H9 (cell line): ENCODE results near the gene PRLH. TPM values are rescaled to one million over a fixed set of nuclear protein-coding genes. Genes with fewer than 3 reads are reported as not detected.

Experiments
- DNase-seq: peaks from one replicate; pipeline ENCODE4 v3.0.0-alpha.2; 2017
- H2AFZ ChIP-seq: one replicate; pipeline ENCODE4 v1.6.1; 2013; ENCODE audit warnings: mild to moderate bottlenecking, low read length, control low read depth, moderate library complexity
- H2AK5ac ChIP-seq: 2 replicates; pipeline ENCODE4 v1.6.1; 2013; ENCODE audit warnings: low read length, control low read depth, mixed read lengths; ENCODE audit not compliant: insufficient read length
- H2BK120ac ChIP-seq: one replicate; pipeline ENCODE4 v1.6.1; 2013; ENCODE audit warnings: low read depth, mild to moderate bottlenecking, low read length, control low read depth, inconsistent platforms; ENCODE audit not compliant: poor library complexity, severe bottlenecking
- H2BK12ac ChIP-seq: 2 replicates; pipeline ENCODE4 v1.6.1; 2013; ENCODE audit warnings: low read length, control low read depth, mixed read lengths, low read depth; ENCODE audit not compliant: insufficient read length
- H2BK15ac ChIP-seq: 2 replicates; pipeline ENCODE4 v1.6.1; 2013; ENCODE audit warnings: low read depth, low read length, control low read depth
- H2BK20ac ChIP-seq: one replicate; pipeline ENCODE4 v1.6.1; 2013; ENCODE audit warnings: low read depth, mild to moderate bottlenecking, low read length, control low read depth, inconsistent platforms; ENCODE audit not compliant: poor library complexity, severe bottlenecking
- H2BK5ac ChIP-seq: 2 replicates; pipeline ENCODE4 v1.6.1; 2013; ENCODE audit warnings: low read length, control low read depth, mixed read lengths; ENCODE audit not compliant: insufficient read length
- H3K14ac ChIP-seq: 2 replicates; pipeline ENCODE4 v1.6.1; 2013; ENCODE audit warnings: low read length, control low read depth; ENCODE audit not compliant: insufficient read depth
- H3K18ac ChIP-seq: 2 replicates; pipeline ENCODE4 v1.6.1; 2013; ENCODE audit warnings: low read depth, mild to moderate bottlenecking, mixed read lengths, low read length, control low read depth; ENCODE audit not compliant: insufficient read length
- H3K23ac ChIP-seq: 2 replicates; pipeline ENCODE4 v1.6.1; 2013; ENCODE audit warnings: low read length, control low read depth, mixed read lengths, low read depth; ENCODE audit not compliant: insufficient read length
- H3K23me2 ChIP-seq: 2 replicates; pipeline ENCODE4 v1.6.1; 2013; ENCODE audit warnings: low read depth, mild to moderate bottlenecking, mixed read lengths, low read length, control low read depth; ENCODE audit not compliant: insufficient read length, poor library complexity, severe bottlenecking
- H3K27ac ChIP-seq: 2 replicates; pipeline ENCODE4 v1.5.1; 2013; ENCODE audit warnings: low read length, control low read depth, mixed read lengths, low read depth; ENCODE audit not compliant: insufficient read length
- H3K27me3 ChIP-seq: 2 replicates; pipeline ENCODE4 v1.6.1; 2013; ENCODE audit warnings: low read length, control low read depth, inconsistent platforms; ENCODE audit not compliant: insufficient read depth
- H3K4ac ChIP-seq: 2 replicates; pipeline ENCODE4 v1.6.1; 2013; ENCODE audit warnings: low read depth, mild to moderate bottlenecking, control low read depth, inconsistent platforms, low read length, moderate library complexity
- H3K4me1 ChIP-seq: 2 replicates; pipeline ENCODE4 v1.6.1; 2013; ENCODE audit warnings: low read length, control low read depth, inconsistent platforms; ENCODE audit not compliant: insufficient read depth
- H3K4me2 ChIP-seq: 2 replicates; pipeline ENCODE4 v1.6.1; 2013; ENCODE audit warnings: low read length, control low read depth, mixed read lengths; ENCODE audit not compliant: insufficient read length, insufficient read depth
- H3K56ac ChIP-seq: 2 replicates; pipeline ENCODE4 v1.6.1; 2013; ENCODE audit warnings: low read depth, mild to moderate bottlenecking, mixed read lengths, low read length, control low read depth; ENCODE audit not compliant: insufficient read length
- H3K79me1 ChIP-seq: 2 replicates; pipeline ENCODE4 v1.6.1; 2013; ENCODE audit warnings: low read depth, mild to moderate bottlenecking, moderate library complexity, low read length, control low read depth, inconsistent platforms; ENCODE audit not compliant: insufficient read depth, poor library complexity, severe bottlenecking
- H3K79me2 ChIP-seq: 2 replicates; pipeline ENCODE4 v1.6.1; 2013; ENCODE audit warnings: low read length, control low read depth, inconsistent platforms; ENCODE audit not compliant: insufficient read depth
- H3K9ac ChIP-seq: 2 replicates; pipeline ENCODE4 v1.6.1; 2013; ENCODE audit warnings: low read length, control low read depth, mixed read lengths; ENCODE audit not compliant: insufficient read length; ENCODE audit errors: extremely low read depth
- H3K9me3 ChIP-seq: one replicate; pipeline ENCODE4 v1.6.1; 2013; ENCODE audit warnings: low read depth, low read length, inconsistent platforms; ENCODE audit not compliant: control insufficient read depth
- H3T11ph ChIP-seq: one replicate; pipeline ENCODE4 v1.6.1; 2013; ENCODE audit warnings: mild to moderate bottlenecking, low read length, control low read depth, inconsistent platforms
- H4K20me1 ChIP-seq: one replicate; pipeline ENCODE4 v1.6.1; 2013; ENCODE audit not compliant: control insufficient read depth, insufficient read length, insufficient read depth
- H4K5ac ChIP-seq: 2 replicates; pipeline ENCODE4 v1.6.1; 2013; ENCODE audit warnings: low read depth, mild to moderate bottlenecking, mixed read lengths, low read length, control low read depth; ENCODE audit not compliant: insufficient read length
- H4K8ac ChIP-seq: replicated peaks from 2 replicates; pipeline ENCODE4 v1.6.1; 2013; ENCODE audit warnings: low read length, control low read depth, mixed read lengths, low read depth; ENCODE audit not compliant: insufficient read length
- H4K91ac ChIP-seq: 2 replicates; pipeline ENCODE4 v1.6.1; 2013; ENCODE audit warnings: low read depth, mild to moderate bottlenecking, moderate library complexity, mixed read lengths, low read length, control low read depth; ENCODE audit not compliant: insufficient read length
- H3K27ac Mint-ChIP-seq, 3 experiments: 2 replicates in 2 of 3; 3 replicates in 1 of 3; pipeline ENCODE4 v1.8.0; 2020 to 2021; ENCODE audit warnings: mixed read lengths in 3 of 3, mild to moderate bottlenecking in 1 of 3, moderate library complexity in 1 of 3
- H3K27me3 Mint-ChIP-seq: 2 replicates; pipeline ENCODE4 v1.8.0; 2021; ENCODE audit warnings: low read depth, mild to moderate bottlenecking, moderate library complexity, mixed read lengths
- H3K36me3 Mint-ChIP-seq, 3 experiments: 2 replicates in 2 of 3; 3 replicates in 1 of 3; pipeline ENCODE4 v1.8.0; 2020 to 2021; ENCODE audit warnings: low read depth in 3 of 3, mixed read lengths in 3 of 3; ENCODE audit not compliant: insufficient read depth in 1 of 3
- H3K4me1 Mint-ChIP-seq, 2 experiments: 2 replicates each; pipeline ENCODE4 v1.8.0; 2020; ENCODE audit warnings: mixed read lengths in 2 of 2
- H3K4me3 Mint-ChIP-seq, 2 experiments: 2 replicates in 1 of 2; 3 replicates in 1 of 2; pipeline ENCODE4 v1.8.0; 2020 to 2021; ENCODE audit warnings: mild to moderate bottlenecking in 2 of 2, mixed read lengths in 2 of 2, moderate library complexity in 1 of 2
- H3K9me3 Mint-ChIP-seq, 2 experiments: 2 replicates in 1 of 2; 3 replicates in 1 of 2; pipeline ENCODE4 v1.8.0; 2020; ENCODE audit warnings: mild to moderate bottlenecking in 2 of 2, mixed read lengths in 2 of 2, moderate library complexity in 1 of 2
- WGBS: extraction: QIAGEN DNeasy Blood & Tissue Kit; methylation state at CpG from one replicate; pipeline ENCODE4 v1.1.7; 2013; ENCODE audit warnings: missing lambda C conversion rate, low lambda C conversion rate, mixed read lengths; ENCODE audit not compliant: insufficient read length; ENCODE audit errors: extremely low coverage; 5-methylcytosine and 5-hydroxymethylcytosine counted together
- total RNA-seq: library from RNA; stranded (reverse); gene quantifications from 2 replicates; pipeline ENCODE4 v1.2.1, GENCODE V29; 2021
- TF ChIP-seq, protein P1 (sequence below): fragments of 200-600 bp; sonication (generic); conservative IDR thresholded peaks from 3 replicates; pipeline ENCODE4 v1.8.0; 2021; ENCODE audit warnings: antibody characterized with exemption, mild to moderate bottlenecking

PRLH gene
- total RNA-seq, 1 experiment from 2014 or later = not detected

- no peak overlapping the region for H3K4ac ChIP-seq
- H4K20me1 ChIP-seq = no peaks in the 10 kb centered on the region
- no peaks in the 10 kb centered on the region for H3K79me1 ChIP-seq
- no peak overlapping the region for H4K8ac ChIP-seq
- Mint-ChIP-seq H3K27me3 (peaks cover 20% of the 10 kb centered on the region), H3K27ac (no peak overlapping the region), H3K4me1 (peaks cover 6 to 10% of the 10 kb centered on the region in 2 experiments), H3K4me3 (no peak overlapping the region), H3K36me3 (no peaks in the 10 kb centered on the region; a peak in 2 of 7 replicates), H3K9me3 (no peaks in the 10 kb centered on the region)
- no peak overlapping the region for H3K14ac ChIP-seq
- no peaks in the 10 kb centered on the region for H3K9me3 ChIP-seq
- H3K79me2 ChIP-seq = no peaks in the 10 kb centered on the region
- no peak overlapping the region for H4K91ac ChIP-seq
- no peak overlapping the region for H3K18ac ChIP-seq
- H3K56ac ChIP-seq = no peak overlapping the region
- no peak overlapping the region for H3T11ph ChIP-seq
- H2BK12ac ChIP-seq = no peak overlapping the region
- no peaks in the 10 kb centered on the region for H3K27me3 ChIP-seq
- no peak overlapping the region for H2AK5ac ChIP-seq
- H3K23me2 ChIP-seq = no peaks in the 10 kb centered on the region
- H2BK15ac ChIP-seq = no peak overlapping the region
- no peak overlapping the region for H3K4me2 ChIP-seq
- no CpG with 5 or more reads among the region's 19 CpGs for WGBS
- no peak overlapping the region for H2AFZ ChIP-seq
- H4K5ac ChIP-seq = no peak overlapping the region
- H2BK120ac ChIP-seq = no peak overlapping the region
- H3K27ac ChIP-seq = no peak overlapping the region
- H3K23ac ChIP-seq = no peak overlapping the region
- TF ChIP-seq, protein P1, sequence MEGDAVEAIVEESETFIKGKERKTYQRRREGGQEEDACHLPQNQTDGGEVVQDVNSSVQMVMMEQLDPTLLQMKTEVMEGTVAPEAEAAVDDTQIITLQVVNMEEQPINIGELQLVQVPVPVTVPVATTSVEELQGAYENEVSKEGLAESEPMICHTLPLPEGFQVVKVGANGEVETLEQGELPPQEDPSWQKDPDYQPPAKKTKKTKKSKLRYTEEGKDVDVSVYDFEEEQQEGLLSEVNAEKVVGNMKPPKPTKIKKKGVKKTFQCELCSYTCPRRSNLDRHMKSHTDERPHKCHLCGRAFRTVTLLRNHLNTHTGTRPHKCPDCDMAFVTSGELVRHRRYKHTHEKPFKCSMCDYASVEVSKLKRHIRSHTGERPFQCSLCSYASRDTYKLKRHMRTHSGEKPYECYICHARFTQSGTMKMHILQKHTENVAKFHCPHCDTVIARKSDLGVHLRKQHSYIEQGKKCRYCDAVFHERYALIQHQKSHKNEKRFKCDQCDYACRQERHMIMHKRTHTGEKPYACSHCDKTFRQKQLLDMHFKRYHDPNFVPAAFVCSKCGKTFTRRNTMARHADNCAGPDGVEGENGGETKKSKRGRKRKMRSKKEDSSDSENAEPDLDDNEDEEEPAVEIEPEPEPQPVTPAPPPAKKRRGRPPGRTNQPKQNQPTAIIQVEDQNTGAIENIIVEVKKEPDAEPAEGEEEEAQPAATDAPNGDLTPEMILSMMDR = no peak
- no peaks in the 10 kb centered on the region for H3K4me1 ChIP-seq
- DNase-seq = no peak
- H2BK5ac ChIP-seq = no peak overlapping the region
- H2BK20ac ChIP-seq = no peak overlapping the region
- no peak overlapping the region for H3K9ac ChIP-seq
Measured at GRCh38 chr2:237529452-237530402, 36.6 kb upstream of the PRLH start.
